Measurements from ENCODE around the gene SUCNR1. TPM values are rescaled to one million over a fixed set of nuclear protein-coding genes. Genes with fewer than 3 reads are reported as not detected.
"Not testable (repeated sequence)": the region's sequence is repeated elsewhere in the genome, so short reads cannot be mapped to it uniquely, and the experiment has no call there.

The SUCNR1 gene
- 0.52 TPM for total RNA-seq

GRCh38 chr3:151873398-151873797 lies at the start of gene SUCNR1:
Gene SUCNR1, plus strand, starts transcription at chr3:151873643. Its CDS starts 6,250 bp downstream, at chr3:151879893.
- Histone ChIP-seq H3K27me3 (ENCODE audit: control insufficient read depth in 3 of 3, insufficient read depth in 3 of 3, low read length in 3 of 3) (no peaks in the 10 kb centered on the region), H3K9me3 (ENCODE audit: control insufficient read depth in 3 of 3, low read length in 3 of 3) (no peaks in the 10 kb centered on the region), H3K4me1 (ENCODE audit: control insufficient read depth in 3 of 3, insufficient read depth in 3 of 3, low read length in 3 of 3) (no peaks in the 10 kb centered on the region), H3K4me3 (ENCODE audit: low read length in 3 of 3) (no peak within 1 kb of the TSS), H3K27ac (ENCODE audit: low read depth, low read length) (no peak within 1 kb of the TSS), H3K36me3 (ENCODE audit: control insufficient read depth in 3 of 3, insufficient read depth in 3 of 3, low read length in 3 of 3) (no peaks in the 10 kb centered on the region), H3K9ac (ENCODE audit: low read depth in 1 of 3, low read length in 3 of 3) (no peak within 1 kb of the TSS)

- no peaks in the 10 kb centered on the region for H3K4me1 ChIP-seq (ENCODE audit: control insufficient read depth in 3 of 3, insufficient read depth in 3 of 3, low read length in 3 of 3)
- no peak overlapping the region for H3K4me3 ChIP-seq (ENCODE audit: low read length in 3 of 3)
- H3K9me3 ChIP-seq (ENCODE audit: control insufficient read depth in 3 of 3, low read length in 3 of 3): no peaks in the 10 kb centered on the region
- no peaks in the 10 kb centered on the region for H3K36me3 ChIP-seq (ENCODE audit: control insufficient read depth in 3 of 3, insufficient read depth in 3 of 3, low read length in 3 of 3)
- H3K27me3 ChIP-seq (ENCODE audit: control insufficient read depth in 3 of 3, insufficient read depth in 3 of 3, low read length in 3 of 3): no peaks in the 10 kb centered on the region
- no peak overlapping the region for H3K9ac ChIP-seq (ENCODE audit: low read depth in 1 of 3, low read length in 3 of 3)
- H3K27ac ChIP-seq (ENCODE audit: low read depth, low read length): no peak overlapping the region
These were observed 45.6 kb upstream of the SUCNR1 start for GRCh38 chr3:151827816-151828215.

- Histone ChIP-seq H3K36me3 (ENCODE audit: control insufficient read depth in 3 of 3, insufficient read depth in 3 of 3, low read length in 3 of 3) (no peaks in the 10 kb centered on the region), H3K4me1 (ENCODE audit: control insufficient read depth in 3 of 3, insufficient read depth in 3 of 3, low read length in 3 of 3) (peaks cover 0 to 4% (median 0%) of the 10 kb centered on the region in 3 donors), H3K9ac (ENCODE audit: low read depth in 1 of 3, low read length in 3 of 3) (no peak overlapping the region), H3K27me3 (ENCODE audit: control insufficient read depth in 3 of 3, insufficient read depth in 3 of 3, low read length in 3 of 3) (no peaks in the 10 kb centered on the region), H3K4me3 (ENCODE audit: low read length in 3 of 3) (no peak overlapping the region), H3K9me3 (ENCODE audit: control insufficient read depth in 3 of 3, low read length in 3 of 3) (no peaks in the 10 kb centered on the region), H3K27ac (ENCODE audit: low read depth, low read length) (no peak overlapping the region)
These were observed 37.5 kb upstream of the SUCNR1 start for GRCh38 chr3:151835751-151836525.

GRCh38 chr3:151837057-151837456 lies 36.4 kb upstream of the SUCNR1 start:
- H3K36me3 ChIP-seq (ENCODE audit: control insufficient read depth in 3 of 3, insufficient read depth in 3 of 3, low read length in 3 of 3): no peaks in the 10 kb centered on the region
- no peak overlapping the region for H3K27ac ChIP-seq (ENCODE audit: low read depth, low read length)
- H3K9ac ChIP-seq (ENCODE audit: low read depth in 1 of 3, low read length in 3 of 3): no peak overlapping the region
- no peaks in the 10 kb centered on the region for H3K27me3 ChIP-seq (ENCODE audit: control insufficient read depth in 3 of 3, insufficient read depth in 3 of 3, low read length in 3 of 3)
- no peaks in the 10 kb centered on the region for H3K9me3 ChIP-seq (ENCODE audit: control insufficient read depth in 3 of 3, low read length in 3 of 3)
- peaks cover 0 to 4% (median 0%) of the 10 kb centered on the region in 3 donors for H3K4me1 ChIP-seq (ENCODE audit: control insufficient read depth in 3 of 3, insufficient read depth in 3 of 3, low read length in 3 of 3)
- H3K4me3 ChIP-seq (ENCODE audit: low read length in 3 of 3): no peak overlapping the region

DNA sequence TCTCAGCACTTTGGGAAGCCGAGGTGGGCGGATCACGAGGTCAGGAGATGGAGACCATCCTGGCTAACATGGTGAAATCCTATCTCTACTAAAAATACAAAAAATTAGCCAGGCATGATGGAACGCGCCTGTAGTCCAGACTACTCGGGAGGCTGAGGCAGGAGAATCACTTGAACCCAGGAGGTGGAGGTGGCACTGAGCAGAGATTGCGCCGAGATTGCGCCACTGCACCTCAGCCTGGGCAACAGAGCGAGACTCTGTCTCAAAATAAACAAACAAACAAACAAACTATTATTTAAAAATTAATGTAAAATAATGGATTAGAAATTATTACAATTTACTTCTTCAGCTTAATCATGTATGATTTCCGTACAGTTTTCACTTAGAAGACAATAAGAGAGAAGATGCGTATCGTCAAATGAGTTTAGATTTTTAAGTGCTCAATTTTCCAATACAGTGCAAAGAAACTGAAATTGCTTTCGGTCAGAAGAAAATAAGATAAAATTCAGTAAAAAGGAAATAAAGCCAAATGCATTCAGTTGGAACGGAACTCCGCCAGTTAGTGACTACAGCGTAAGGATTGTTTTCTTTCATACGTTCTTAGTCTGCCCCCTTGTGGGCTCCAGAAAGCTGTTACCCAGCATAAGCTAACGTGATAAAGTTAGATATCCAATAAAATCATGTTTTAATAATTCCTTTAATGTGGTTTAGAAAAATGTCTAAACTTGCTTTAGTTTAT lies 34.7 kb upstream of the SUCNR1 start:
- Histone ChIP-seq H3K9ac (ENCODE audit: low read depth in 1 of 3, low read length in 3 of 3) (no peak overlapping the region), H3K36me3 (ENCODE audit: control insufficient read depth in 3 of 3, insufficient read depth in 3 of 3, low read length in 3 of 3) (no peaks in the 10 kb centered on the region), H3K27me3 (ENCODE audit: control insufficient read depth in 3 of 3, insufficient read depth in 3 of 3, low read length in 3 of 3) (no peaks in the 10 kb centered on the region), H3K9me3 (ENCODE audit: control insufficient read depth in 3 of 3, low read length in 3 of 3) (no peaks in the 10 kb centered on the region), H3K4me1 (ENCODE audit: control insufficient read depth in 3 of 3, insufficient read depth in 3 of 3, low read length in 3 of 3) (peaks cover 0 to 4% (median 0%) of the 10 kb centered on the region in 3 donors), H3K27ac (ENCODE audit: low read depth, low read length) (no peak overlapping the region), H3K4me3 (ENCODE audit: low read length in 3 of 3) (peak overlapping the region; percentile 29 to 75 (median 54))

GRCh38 chr3:151839313-151839631 lies 34.2 kb upstream of the SUCNR1 start:
- H3K9ac ChIP-seq (ENCODE audit: low read depth in 1 of 3, low read length in 3 of 3): no peak overlapping the region
- no peak overlapping the region for H3K27ac ChIP-seq (ENCODE audit: low read depth, low read length)
- no peaks in the 10 kb centered on the region for H3K9me3 ChIP-seq (ENCODE audit: control insufficient read depth in 3 of 3, low read length in 3 of 3)
- H3K36me3 ChIP-seq (ENCODE audit: control insufficient read depth in 3 of 3, insufficient read depth in 3 of 3, low read length in 3 of 3): no peaks in the 10 kb centered on the region
- H3K27me3 ChIP-seq (ENCODE audit: control insufficient read depth in 3 of 3, insufficient read depth in 3 of 3, low read length in 3 of 3): no peaks in the 10 kb centered on the region
- no peak overlapping the region for H3K4me3 ChIP-seq (ENCODE audit: low read length in 3 of 3)
- peaks cover 0 to 4% (median 0%) of the 10 kb centered on the region in 3 donors for H3K4me1 ChIP-seq (ENCODE audit: control insufficient read depth in 3 of 3, insufficient read depth in 3 of 3, low read length in 3 of 3)

- no peaks in the 10 kb centered on the region for H3K27me3 ChIP-seq (ENCODE audit: control insufficient read depth in 3 of 3, insufficient read depth in 3 of 3, low read length in 3 of 3)
- H3K36me3 ChIP-seq (ENCODE audit: control insufficient read depth in 3 of 3, insufficient read depth in 3 of 3, low read length in 3 of 3): no peaks in the 10 kb centered on the region
- H3K4me1 ChIP-seq (ENCODE audit: control insufficient read depth in 3 of 3, insufficient read depth in 3 of 3, low read length in 3 of 3): no peaks in the 10 kb centered on the region
- no peak overlapping the region for H3K4me3 ChIP-seq (ENCODE audit: low read length in 3 of 3)
- no peak overlapping the region for H3K27ac ChIP-seq (ENCODE audit: low read depth, low read length)
- no peaks in the 10 kb centered on the region for H3K9me3 ChIP-seq (ENCODE audit: control insufficient read depth in 3 of 3, low read length in 3 of 3)
- no peak overlapping the region for H3K9ac ChIP-seq (ENCODE audit: low read depth in 1 of 3, low read length in 3 of 3)
These were observed 31.6 kb upstream of the SUCNR1 start for GRCh38 chr3:151841801-151842200.

DNA sequence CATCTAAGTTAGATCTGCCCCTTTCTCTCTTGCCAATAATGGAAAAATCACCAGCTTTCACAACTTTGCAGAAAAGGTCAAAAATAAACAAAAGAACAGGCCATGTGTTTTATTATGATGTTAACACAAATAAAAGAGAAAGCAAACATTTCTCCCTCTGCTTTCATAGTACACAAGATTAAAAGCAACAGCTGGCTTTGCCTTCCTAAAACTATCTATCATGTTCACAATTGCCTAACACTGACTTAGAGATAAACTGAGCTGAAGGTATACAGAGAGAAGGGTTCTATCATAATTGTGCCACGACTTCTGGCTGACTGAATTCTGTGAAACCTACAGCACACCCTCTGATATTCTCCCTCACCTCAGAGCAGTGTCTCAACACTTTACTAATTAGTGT lies 30.2 kb upstream of the SUCNR1 start:
- Histone ChIP-seq H3K27me3 (ENCODE audit: control insufficient read depth in 3 of 3, insufficient read depth in 3 of 3, low read length in 3 of 3) (no peaks in the 10 kb centered on the region), H3K27ac (ENCODE audit: low read depth, low read length) (no peak overlapping the region), H3K4me3 (ENCODE audit: low read length in 3 of 3) (no peak overlapping the region), H3K9ac (ENCODE audit: low read depth in 1 of 3, low read length in 3 of 3) (no peak overlapping the region), H3K9me3 (ENCODE audit: control insufficient read depth in 3 of 3, low read length in 3 of 3) (no peaks in the 10 kb centered on the region), H3K36me3 (ENCODE audit: control insufficient read depth in 3 of 3, insufficient read depth in 3 of 3, low read length in 3 of 3) (no peaks in the 10 kb centered on the region), H3K4me1 (ENCODE audit: control insufficient read depth in 3 of 3, insufficient read depth in 3 of 3, low read length in 3 of 3) (no peaks in the 10 kb centered on the region)

DNA sequence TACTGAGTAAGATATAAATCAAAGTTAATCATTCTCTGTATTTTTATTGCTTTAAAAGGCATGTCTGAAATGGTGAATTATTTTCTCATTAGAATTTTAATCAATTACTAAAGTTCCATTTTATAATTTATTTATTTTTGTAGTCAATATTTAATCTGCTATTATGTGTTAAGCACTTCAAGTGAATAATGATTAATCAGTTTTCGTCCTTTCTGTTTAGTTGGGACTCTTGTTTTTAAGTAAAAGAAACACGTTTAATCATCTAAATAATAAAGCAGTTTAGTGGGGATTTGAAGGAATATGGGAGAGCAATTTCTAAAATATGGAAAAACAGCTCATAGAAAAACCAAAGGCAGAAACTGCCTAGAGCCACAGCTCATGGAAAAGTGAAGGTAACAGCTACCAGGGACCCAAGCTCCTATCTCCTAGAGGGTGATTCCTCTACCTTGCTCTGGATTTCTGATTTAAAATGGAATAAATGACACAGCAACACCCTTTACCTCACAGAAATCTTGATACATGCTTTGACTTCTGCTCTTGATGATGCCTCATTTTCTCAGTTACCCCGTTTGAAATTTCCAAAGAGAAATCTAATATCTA lies 28.0 kb upstream of the SUCNR1 start:
- H3K27me3 ChIP-seq (ENCODE audit: control insufficient read depth in 3 of 3, insufficient read depth in 3 of 3, low read length in 3 of 3): no peaks in the 10 kb centered on the region
- no peaks in the 10 kb centered on the region for H3K4me1 ChIP-seq (ENCODE audit: control insufficient read depth in 3 of 3, insufficient read depth in 3 of 3, low read length in 3 of 3)
- no peaks in the 10 kb centered on the region for H3K36me3 ChIP-seq (ENCODE audit: control insufficient read depth in 3 of 3, insufficient read depth in 3 of 3, low read length in 3 of 3)
- no peak overlapping the region for H3K4me3 ChIP-seq (ENCODE audit: low read length in 3 of 3)
- H3K9ac ChIP-seq (ENCODE audit: low read depth in 1 of 3, low read length in 3 of 3): no peak overlapping the region
- no peak overlapping the region for H3K27ac ChIP-seq (ENCODE audit: low read depth, low read length)
- no peaks in the 10 kb centered on the region for H3K9me3 ChIP-seq (ENCODE audit: control insufficient read depth in 3 of 3, low read length in 3 of 3)

GRCh38 chr3:151850065-151850464 lies 23.4 kb upstream of the SUCNR1 start:
- H3K9me3 ChIP-seq (ENCODE audit: control insufficient read depth in 3 of 3, low read length in 3 of 3); H3K27ac ChIP-seq (ENCODE audit: low read depth, low read length); H3K4me3 ChIP-seq (ENCODE audit: low read length in 3 of 3); H3K4me1 ChIP-seq (ENCODE audit: control insufficient read depth in 3 of 3, insufficient read depth in 3 of 3, low read length in 3 of 3); H3K27me3 ChIP-seq (ENCODE audit: control insufficient read depth in 3 of 3, insufficient read depth in 3 of 3, low read length in 3 of 3); H3K36me3 ChIP-seq (ENCODE audit: control insufficient read depth in 3 of 3, insufficient read depth in 3 of 3, low read length in 3 of 3); H3K9ac ChIP-seq (ENCODE audit: low read depth in 1 of 3, low read length in 3 of 3): not testable (repeated sequence)

Measured in skeletal muscle tissue (tissue), 4 donors.